Esophagus squamous epithelium (tissue), 4 donors: ENCODE measurements around the gene PRSS56.

Experiments used
- POLR2A ChIP-seq, 4 donors: fragments of 450-650 bp; IDR thresholded peaks; one replicate each; pipeline ENCODE4 v1.6.1; 2017; ENCODE audit warnings: antibody characterized with exemption in 4 of 4, mild to moderate bottlenecking in 4 of 4, moderate library complexity in 3 of 4
- TF ChIP-seq, protein P1 (sequence below), 6 experiments: fragments of 450-650 bp in 4 of 6; fragments of 200-600 bp in 2 of 6; sonication (generic) in 2 of 6; IDR thresholded peaks; one replicate each; pipeline ENCODE4 v1.5.1; 2016 to 2019; ENCODE audit warnings: antibody characterized with exemption in 6 of 6, mild to moderate bottlenecking in 4 of 6, moderate library complexity in 4 of 6

GRCh38 chr2:232521959-232522622 lies 1.9 kb downstream of the PRSS56 start:
- TF ChIP-seq POLR2A (IDR thresholded peaks at IDR 0.05), result no peak
- TF ChIP-seq, protein P1, sequence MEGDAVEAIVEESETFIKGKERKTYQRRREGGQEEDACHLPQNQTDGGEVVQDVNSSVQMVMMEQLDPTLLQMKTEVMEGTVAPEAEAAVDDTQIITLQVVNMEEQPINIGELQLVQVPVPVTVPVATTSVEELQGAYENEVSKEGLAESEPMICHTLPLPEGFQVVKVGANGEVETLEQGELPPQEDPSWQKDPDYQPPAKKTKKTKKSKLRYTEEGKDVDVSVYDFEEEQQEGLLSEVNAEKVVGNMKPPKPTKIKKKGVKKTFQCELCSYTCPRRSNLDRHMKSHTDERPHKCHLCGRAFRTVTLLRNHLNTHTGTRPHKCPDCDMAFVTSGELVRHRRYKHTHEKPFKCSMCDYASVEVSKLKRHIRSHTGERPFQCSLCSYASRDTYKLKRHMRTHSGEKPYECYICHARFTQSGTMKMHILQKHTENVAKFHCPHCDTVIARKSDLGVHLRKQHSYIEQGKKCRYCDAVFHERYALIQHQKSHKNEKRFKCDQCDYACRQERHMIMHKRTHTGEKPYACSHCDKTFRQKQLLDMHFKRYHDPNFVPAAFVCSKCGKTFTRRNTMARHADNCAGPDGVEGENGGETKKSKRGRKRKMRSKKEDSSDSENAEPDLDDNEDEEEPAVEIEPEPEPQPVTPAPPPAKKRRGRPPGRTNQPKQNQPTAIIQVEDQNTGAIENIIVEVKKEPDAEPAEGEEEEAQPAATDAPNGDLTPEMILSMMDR (IDR thresholded peaks at IDR 0.05), result peak; percentile 78 to 96 (median 84)
